Calu3 (cell line): ENCODE data around the gene CALB2. TPM values are rescaled to one million over a fixed set of nuclear protein-coding genes. Genes with fewer than 3 reads are reported as not detected.
"Not testable (repeated sequence)": the region's sequence is repeated elsewhere in the genome, so short reads cannot be mapped to it uniquely, and the experiment has no call there.

Source experiments
- Bru-seq: library from RNA; stranded (reverse); fragments of 400-500 nt; gene quantifications from one replicate; lab custom pipeline; 2021; lab: Mats Ljungman, UMichigan
- BruChase-seq, 2 experiments: library from RNA; stranded (reverse); fragments of 400-500 nt; gene quantifications; one replicate each; lab custom pipeline; 2021; lab: Mats Ljungman, UMichigan
- BruUV-seq: library from RNA; stranded (reverse); fragments of 400-500 nt; replicated peaks from 2 replicates; lab custom pipeline; 2021; lab: Mats Ljungman, UMichigan
- CTCF ChIA-PET: fragments of 300-600 bp; sonication (Branson Sonifier 250); formaldehyde crosslinking; loops from one replicate; lab custom pipeline; 2022; ENCODE audit warnings: antibody characterized with exemption; lab: Charles Lee
- DNase-seq: peaks from one replicate; pipeline ENCODE4 v3.0.0; 2022
- H3K27ac Mint-ChIP-seq: one replicate; pipeline ENCODE4 v1.8.0; 2022; ENCODE audit warnings: mixed read lengths; ENCODE audit not compliant: unreplicated experiment
- H3K27me3 Mint-ChIP-seq: one replicate; pipeline ENCODE4 v1.8.0; 2022; ENCODE audit warnings: mixed read lengths; ENCODE audit not compliant: unreplicated experiment
- H3K36me3 Mint-ChIP-seq: one replicate; pipeline ENCODE4 v1.8.0; 2022; ENCODE audit warnings: mild to moderate bottlenecking, moderate library complexity, mixed read lengths; ENCODE audit not compliant: insufficient read depth, unreplicated experiment
- H3K4me1 Mint-ChIP-seq: one replicate; pipeline ENCODE4 v1.8.0; 2022; ENCODE audit warnings: mild to moderate bottlenecking, low read depth, mixed read lengths; ENCODE audit not compliant: unreplicated experiment
- H3K4me3 Mint-ChIP-seq: one replicate; pipeline ENCODE4 v1.8.0; 2022; ENCODE audit warnings: mild to moderate bottlenecking, low read depth, moderate library complexity, mixed read lengths; ENCODE audit not compliant: unreplicated experiment
- H3K9me3 Mint-ChIP-seq: one replicate; pipeline ENCODE4 v1.8.0; 2022; ENCODE audit warnings: low read depth, mixed read lengths; ENCODE audit not compliant: unreplicated experiment
- CTCF ChIP-seq: fragments of 200-600 bp; IDR thresholded peaks from one replicate; pipeline ENCODE4 v1.8.0; 2022; ENCODE audit warnings: antibody characterized with exemption; ENCODE audit not compliant: unreplicated experiment
- intact Hi-C: fragments of 100-400 bp; cut with micrococcal nuclease; formaldehyde crosslinking; loops from one replicate; pipeline ENCODE4 v1.10.0; 2022; ENCODE audit not compliant: unreplicated experiment
- long read RNA-seq: library from polyadenylated mRNA; stranded (forward); transcript quantifications from one replicate; pipeline ENCODE4 v2.0.0, GENCODE V29; 2022
- total RNA-seq: library from RNA; stranded (reverse); gene quantifications from 2 replicates; pipeline ENCODE4 v1.2.3, GENCODE V29; 2022

Gene CALB2, protein sequence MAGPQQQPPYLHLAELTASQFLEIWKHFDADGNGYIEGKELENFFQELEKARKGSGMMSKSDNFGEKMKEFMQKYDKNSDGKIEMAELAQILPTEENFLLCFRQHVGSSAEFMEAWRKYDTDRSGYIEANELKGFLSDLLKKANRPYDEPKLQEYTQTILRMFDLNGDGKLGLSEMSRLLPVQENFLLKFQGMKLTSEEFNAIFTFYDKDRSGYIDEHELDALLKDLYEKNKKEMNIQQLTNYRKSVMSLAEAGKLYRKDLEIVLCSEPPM
- total RNA-seq: 16.6 and 35.1 TPM in 2 replicates
- percentile 52 among the genes with signal in this experiment for Bru-seq, nascent RNA
- percentile 55 among the genes with signal in this experiment for BruChase-seq, experiment 1, labeled RNA remaining after a 6-hour chase
- BruChase-seq, experiment 2, labeled RNA remaining after a 2-hour chase: percentile 48 among the genes with signal in this experiment
- long read RNA-seq, transcript CALB2-201 (11 exons, 1,466 nt): major isoform, 36 of 48 reads
- long read RNA-seq, partial matches to known transcripts: 0 of 48 reads
- long read RNA-seq, other reads (novel, unspliced or antisense): 9 of 48 reads

GRCh38 chr16:71358464-71358998, at the start of gene CALB2:
TSS of gene CALB2 (plus strand) at chr16:71358723. CDS start at chr16:71358793, 70 bp downstream.
- peaks cover 38% of the 10 kb centered on the region for H3K36me3 Mint-ChIP-seq
- no TSS peak for BruUV-seq
- H3K27ac Mint-ChIP-seq: peak within 1 kb of the TSS; percentile 69

GRCh38 chr16:71311553-71312158, 46.9 kb upstream of the CALB2 start:
- Mint-ChIP-seq H3K4me3 (no peak overlapping the region), H3K36me3 (peaks cover 6% of the 10 kb centered on the region), H3K4me1 (peaks cover 22% of the 10 kb centered on the region), H3K27me3 (peaks cover 44% of the 10 kb centered on the region), H3K27ac (no peak overlapping the region), H3K9me3 (no peaks in the 10 kb centered on the region)
- intact Hi-C loops: loop anchor here (1.0 to 5.0 kb wide), 2 partner anchors 46 to 96 kb away; partner anchors contain the start of gene CALB2
- peak; percentile 96 for TF ChIP-seq CTCF
- no TSS peak for BruUV-seq
- peak; percentile 32 for DNase-seq
- CTCF ChIA-PET: interaction anchor here (0.6 to 1.8 kb wide), 21 partner anchors 8 to 786 kb away, joined by 3 to 18 read pairs (median 5); partner anchors contain the start of genes CALB2, CMTR2 and HYDIN

More at GRCh38 chr16:71358464-71358998, at the start of gene CALB2:
- Mint-ChIP-seq H3K4me3 (peak within 1 kb of the TSS; percentile 82), H3K4me1 (peaks cover 41% of the 10 kb centered on the region), H3K9me3 (no peaks in the 10 kb centered on the region), H3K27me3 (no peaks in the 10 kb centered on the region)
- intact Hi-C loops: loop anchor here (1.0 to 5.0 kb wide), 2 partner anchors 46 to 143 kb away; no protein-coding TSS in a partner anchor
- TF ChIP-seq CTCF: peak; percentile 99
- DNase-seq: peak; percentile 91
- CTCF ChIA-PET: interaction anchor here (0.6 to 3.1 kb wide), 5 partner anchors 46 to 143 kb away, joined by 3 to 14 read pairs (median 3); no protein-coding TSS in a partner anchor

GRCh38 chr16:71313591-71313990, 44.9 kb upstream of the CALB2 start:
- Mint-ChIP-seq H3K4me1 (peaks cover 22% of the 10 kb centered on the region), H3K27me3 (peaks cover 25% of the 10 kb centered on the region)
- H3K36me3 Mint-ChIP-seq, H3K4me3 Mint-ChIP-seq, H3K9me3 Mint-ChIP-seq, H3K27ac Mint-ChIP-seq, CTCF ChIA-PET, DNase-seq, BruUV-seq: not testable (repeated sequence)
- intact Hi-C loops: loop anchor here (5.0 kb wide), 1 partner anchor 44 kb away; the partner anchor contains the start of gene CALB2

GRCh38 chr16:71315269-71315668, 43.3 kb upstream of the CALB2 start:
- no peak overlapping the region for H3K4me3 Mint-ChIP-seq
- no TSS peak for BruUV-seq
- H3K36me3 Mint-ChIP-seq: peaks cover 6% of the 10 kb centered on the region
- DNase-seq: no peak
- H3K9me3 Mint-ChIP-seq: no peaks in the 10 kb centered on the region
- TF ChIP-seq CTCF: no peak
- peaks cover 16% of the 10 kb centered on the region for H3K4me1 Mint-ChIP-seq
- H3K27ac Mint-ChIP-seq: no peak overlapping the region
- intact Hi-C loops: no loop called here
- CTCF ChIA-PET: interaction anchor here (0.7 kb wide), 1 partner anchor 23 kb away, joined by 3 read pairs; no protein-coding TSS in a partner anchor
- H3K27me3 Mint-ChIP-seq: peaks cover 8% of the 10 kb centered on the region
